GM13977 (cell line): ENCODE results near the gene IL1R2.
"Not testable (repeated sequence)": the region's sequence is repeated elsewhere in the genome, so short reads cannot be mapped to it uniquely, and the experiment has no call there.

Source experiments
- DNase-seq: peaks from one replicate; pipeline ENCODE4 v3.0.0; 2012; ENCODE audit warnings: low spot score
- CTCF ChIP-seq: IDR thresholded peaks from 2 replicates; pipeline ENCODE4 v1.5.1; 2012; ENCODE audit warnings: mild to moderate bottlenecking, control low read depth; ENCODE audit not compliant: insufficient read depth; ENCODE audit errors: extremely low read depth, missing control alignments
- in situ Hi-C: fragments of 300-500 bp; cut with MboI; formaldehyde crosslinking; loops from one replicate; pipeline ENCODE4 v1.12.0; 2022; ENCODE audit warnings: low sequenced_read_pairs, low pct_unique_long_range_greater_than_20kb, mixed read lengths, inconsistent platforms; ENCODE audit not compliant: unreplicated experiment

IL1R2 gene

GRCh38 chr2:102000813-102001766 lies 9.3 kb downstream of the IL1R2 start:
- no peak for DNase-seq
- in situ Hi-C loops: no loop called here

GRCh38 chr2:102001767-102002142 lies 10.0 kb downstream of the IL1R2 start:
- no peak for DNase-seq
- in situ Hi-C loops: no loop called here
- no peak for TF ChIP-seq CTCF

More at GRCh38 chr2:102000813-102001766, 9.3 kb downstream of the IL1R2 start:
- TF ChIP-seq CTCF: no peak

- no peak for DNase-seq
- in situ Hi-C loops: no loop called here
- TF ChIP-seq CTCF: no peak
Observed at GRCh38 chr2:102002228-102002627, 10.5 kb downstream of the IL1R2 start.

- in situ Hi-C loops, DNase-seq: not testable (repeated sequence)
Observed at GRCh38 chr2:102002909-102003308, 11.1 kb downstream of the IL1R2 start.

GRCh38 chr2:102003696-102004095 lies 11.9 kb downstream of the IL1R2 start:
- in situ Hi-C loops: no loop called here
- no peak for DNase-seq
- TF ChIP-seq CTCF: no peak

- no peak for TF ChIP-seq CTCF
- in situ Hi-C loops: no loop called here
- DNase-seq: no peak
Observed at GRCh38 chr2:102004581-102004980, 12.8 kb downstream of the IL1R2 start.

GRCh38 chr2:102005449-102005848 lies 13.7 kb downstream of the IL1R2 start:
- in situ Hi-C loops: no loop called here
- TF ChIP-seq CTCF: no peak
- DNase-seq: no peak
